ELR (cell line): ENCODE data around the gene TEKT3.

Experiments used
- DNase-seq: peaks from one replicate; pipeline ENCODE4 v3.0.0-alpha.2; 2015; ENCODE audit warnings: low read depth

TEKT3 gene

DNA sequence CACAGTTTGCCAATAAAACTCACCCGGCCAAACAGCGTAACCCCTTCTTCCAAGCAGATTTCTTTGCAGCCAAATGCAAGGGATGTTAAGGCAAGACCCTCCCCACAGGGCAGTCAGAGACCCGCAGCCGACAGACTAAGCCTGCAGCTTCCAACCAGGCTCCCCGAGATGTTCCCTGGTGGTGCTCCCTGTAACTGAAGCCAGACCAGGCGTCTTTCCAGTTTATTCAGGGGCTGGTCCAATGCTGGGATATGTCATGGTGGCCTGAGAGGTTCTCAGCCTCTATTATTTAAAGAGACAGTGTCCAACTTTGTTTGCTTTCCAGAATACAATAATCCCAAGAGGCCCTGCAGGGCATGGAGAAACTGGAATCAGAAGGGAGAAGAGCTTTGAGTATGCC is 76.3 kb downstream of the TEKT3 start, which contains the start of gene PMP22:
TSS of gene PMP22 (minus strand) at position 196 of the 400 bp plus-strand sequence. CDS start 4,599 bp downstream, outside the sequence.
- DNase-seq: no peak

GRCh38 chr17:15264542-15264941 is 76.9 kb downstream of the TEKT3 start:
- no peak for DNase-seq

GRCh38 chr17:15263680-15264079 is 77.7 kb downstream of the TEKT3 start:
- DNase-seq: no peak

DNA sequence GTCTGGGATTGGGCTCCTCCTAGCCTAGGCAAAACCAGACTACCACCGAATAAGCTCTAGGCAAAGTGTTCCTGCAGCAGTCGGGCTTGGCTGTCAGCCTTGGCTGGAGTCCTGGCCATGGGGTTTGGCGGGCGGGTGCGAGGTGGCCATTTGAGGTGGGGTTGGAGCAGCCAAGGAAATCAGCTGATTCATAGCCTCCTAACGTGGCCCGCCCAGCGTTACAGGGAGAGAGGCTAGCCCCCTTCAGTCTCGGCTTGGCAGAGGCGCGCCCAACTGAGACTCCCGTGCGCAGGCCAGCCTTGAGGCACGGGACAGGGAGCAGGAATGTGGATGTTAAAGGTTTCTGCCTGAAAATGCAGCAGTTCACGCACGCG is 78.2 kb downstream of the TEKT3 start:
- peak; percentile 71 for DNase-seq

- peak; percentile 86 for DNase-seq
Observed at GRCh38 chr17:15262291-15263205, 78.8 kb downstream of the TEKT3 start.

GRCh38 chr17:15261802-15262290 is 79.6 kb downstream of the TEKT3 start:
- DNase-seq: peak; percentile 39

GRCh38 chr17:15261258-15261801 is 80.1 kb downstream of the TEKT3 start:
- DNase-seq: peak; percentile 79

- peak; percentile 86 for DNase-seq
Observed at GRCh38 chr17:15260376-15261257, 80.8 kb downstream of the TEKT3 start.

DNA sequence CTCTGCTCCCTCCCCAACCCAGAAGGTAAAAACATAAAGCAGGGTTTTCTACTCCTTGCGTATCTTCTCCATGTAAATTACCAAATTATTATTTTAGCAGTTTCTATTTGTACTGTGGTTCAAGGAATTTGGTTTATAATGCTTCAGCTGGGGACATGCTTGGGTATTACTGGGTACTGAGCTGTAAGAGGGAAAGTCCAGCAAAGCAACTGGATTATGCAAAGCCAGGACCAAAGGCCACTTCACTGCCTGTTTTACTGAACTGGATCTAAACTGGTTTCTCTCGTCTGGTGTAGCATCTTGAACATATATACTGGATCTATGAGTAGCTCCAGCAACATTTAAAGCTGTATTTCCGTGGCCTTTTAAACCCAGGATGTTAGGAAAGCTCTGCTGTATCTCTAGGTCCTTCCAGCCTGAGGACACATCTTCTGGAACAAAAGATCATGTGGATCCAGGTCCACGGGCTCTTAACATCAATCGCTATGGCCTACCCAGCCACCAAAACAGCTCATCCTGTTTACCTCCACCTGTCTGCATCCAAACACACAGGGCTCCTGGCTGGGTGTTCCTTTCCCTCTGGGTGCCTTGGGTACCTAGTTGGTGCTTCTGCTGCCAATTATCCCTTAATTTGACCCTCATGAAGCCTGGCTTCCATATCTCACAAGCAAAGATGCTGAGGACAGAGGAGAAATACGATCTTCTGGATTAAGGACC is 83.4 kb downstream of the TEKT3 start:
- DNase-seq: no peak

DNA sequence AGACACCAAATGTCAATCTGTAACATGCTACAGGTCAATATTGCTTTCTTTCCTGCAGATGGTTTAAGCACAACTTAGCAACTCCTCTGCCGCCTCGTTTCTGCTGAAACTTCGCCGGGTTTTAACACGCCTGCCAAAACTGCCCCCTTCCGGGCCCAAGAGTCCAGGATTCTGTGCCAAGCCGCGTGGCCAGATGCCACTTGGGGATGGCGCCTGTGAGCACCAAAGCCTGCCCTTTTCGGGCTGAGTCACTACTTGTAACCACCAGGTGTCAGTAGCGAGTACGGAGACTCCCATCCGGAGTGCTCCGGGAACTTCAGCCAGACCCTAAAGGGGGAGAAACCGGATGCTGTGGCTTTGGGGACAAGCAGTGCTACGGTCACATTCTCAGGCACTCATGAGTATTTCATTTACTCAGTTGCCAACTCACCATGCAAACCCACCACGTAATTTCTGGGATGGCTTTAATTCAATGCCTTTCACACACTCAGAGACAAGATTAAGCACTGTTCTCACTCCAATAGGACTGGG is 84.1 kb downstream of the TEKT3 start:
- DNase-seq: peak; percentile 86

GRCh38 chr17:15256689-15257088 is 84.7 kb downstream of the TEKT3 start:
- no peak for DNase-seq

DNA sequence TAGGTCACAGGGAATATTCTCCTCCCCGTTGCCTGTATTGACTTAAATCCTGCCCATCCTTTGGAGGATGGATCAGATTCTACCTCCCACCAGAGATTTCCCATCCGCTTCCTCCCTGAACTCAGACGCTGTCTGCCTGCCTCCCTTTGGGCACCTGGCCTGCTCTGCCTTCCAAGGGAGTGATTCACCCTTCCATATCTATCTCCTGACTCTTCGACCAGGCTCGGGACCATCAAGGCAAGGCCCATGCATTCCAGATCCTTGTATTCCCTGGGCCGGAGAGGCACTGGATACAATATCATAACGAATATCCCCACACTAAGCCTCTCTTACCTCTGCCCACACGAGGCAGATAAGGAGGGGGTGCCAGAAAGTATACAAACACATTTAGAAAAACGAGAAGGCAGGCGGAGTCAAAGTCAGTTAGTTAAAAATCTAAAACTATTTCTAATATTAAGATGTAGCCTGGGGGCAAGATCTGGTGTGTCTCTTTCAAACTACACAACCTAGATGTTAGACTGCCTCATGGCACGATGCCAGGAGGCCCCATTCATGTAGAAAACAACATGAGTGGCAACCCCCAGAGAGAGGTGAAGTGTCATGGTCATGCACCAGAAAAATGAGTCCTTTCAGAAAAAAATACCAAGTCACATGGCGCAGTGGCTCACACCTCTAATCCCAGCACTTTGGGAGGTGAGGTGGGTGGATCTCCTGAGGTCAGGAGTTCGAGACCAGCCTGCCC is 85.5 kb downstream of the TEKT3 start:
- DNase-seq: peak; percentile 69
